ENCODE results near the gene CASZ1. TPM values are rescaled to one million over a fixed set of nuclear protein-coding genes. Genes with fewer than 3 reads are reported as not detected.
A peak's percentile ranks its signal among the peaks of the same experiment; 100 is the strongest.

Gene CASZ1
- total RNA-seq, 2 donors from 2014 or later, result 90.9 to 96.9 TPM

GRCh38 chr1:10690484-10690883, 106.0 kb downstream of the CASZ1 start:
- Histone ChIP-seq H3K27ac (peak overlapping the region; percentile 91 to 96), H3K4me1 (replicated peaks) (peaks cover 60% of the 10 kb centered on the region), H3K4me3 (no peak overlapping the region), H3K27me3 (replicated peaks; ENCODE audit: insufficient read depth) (no peaks in the 10 kb centered on the region), H3K9me3 (no peaks in the 10 kb centered on the region), H3K36me3 (no peaks in the 10 kb centered on the region)
- intact Hi-C loops (cut with DNase I), result loop anchor here (5.0 to 10.0 kb wide), 3 partner anchors 102 to 174 kb away; no protein-coding TSS in a partner anchor
- WGBS, result 90% methylated on average over 17 of the region's 17 CpGs
- TF ChIP-seq, protein P1, sequence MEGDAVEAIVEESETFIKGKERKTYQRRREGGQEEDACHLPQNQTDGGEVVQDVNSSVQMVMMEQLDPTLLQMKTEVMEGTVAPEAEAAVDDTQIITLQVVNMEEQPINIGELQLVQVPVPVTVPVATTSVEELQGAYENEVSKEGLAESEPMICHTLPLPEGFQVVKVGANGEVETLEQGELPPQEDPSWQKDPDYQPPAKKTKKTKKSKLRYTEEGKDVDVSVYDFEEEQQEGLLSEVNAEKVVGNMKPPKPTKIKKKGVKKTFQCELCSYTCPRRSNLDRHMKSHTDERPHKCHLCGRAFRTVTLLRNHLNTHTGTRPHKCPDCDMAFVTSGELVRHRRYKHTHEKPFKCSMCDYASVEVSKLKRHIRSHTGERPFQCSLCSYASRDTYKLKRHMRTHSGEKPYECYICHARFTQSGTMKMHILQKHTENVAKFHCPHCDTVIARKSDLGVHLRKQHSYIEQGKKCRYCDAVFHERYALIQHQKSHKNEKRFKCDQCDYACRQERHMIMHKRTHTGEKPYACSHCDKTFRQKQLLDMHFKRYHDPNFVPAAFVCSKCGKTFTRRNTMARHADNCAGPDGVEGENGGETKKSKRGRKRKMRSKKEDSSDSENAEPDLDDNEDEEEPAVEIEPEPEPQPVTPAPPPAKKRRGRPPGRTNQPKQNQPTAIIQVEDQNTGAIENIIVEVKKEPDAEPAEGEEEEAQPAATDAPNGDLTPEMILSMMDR (IDR thresholded peaks at IDR 0.05), result no peak
- TF ChIP-seq POLR2AphosphoS5 (IDR thresholded peaks at IDR 0.05), result no peak
- TF ChIP-seq POLR2A (IDR thresholded peaks at IDR 0.05), result no peak
- DNase-seq (ENCODE audit: low spot score), result no peak

- 81% methylated on average over 10 of the region's 10 CpGs for WGBS
- DNase-seq (ENCODE audit: low spot score), result no peak
- Histone ChIP-seq H3K4me3 (no peak overlapping the region), H3K4me1 (replicated peaks) (peaks cover 81% of the 10 kb centered on the region), H3K27me3 (replicated peaks; ENCODE audit: insufficient read depth) (no peaks in the 10 kb centered on the region), H3K9me3 (no peaks in the 10 kb centered on the region), H3K27ac (peak overlapping the region; percentile 91 to 96), H3K36me3 (no peaks in the 10 kb centered on the region)
- TF ChIP-seq POLR2A (IDR thresholded peaks at IDR 0.05), result no peak
- TF ChIP-seq, protein P1 (IDR thresholded peaks at IDR 0.05), result no peak
- TF ChIP-seq POLR2AphosphoS5 (IDR thresholded peaks at IDR 0.05), result no peak
- intact Hi-C loops (cut with DNase I), result no loop called here
Measured at GRCh38 chr1:10688409-10688786, 108.0 kb downstream of the CASZ1 start.

GRCh38 chr1:10687782-10688408, 108.6 kb downstream of the CASZ1 start:
- Histone ChIP-seq H3K27ac (peak overlapping the region; percentile 91 to 96), H3K36me3 (no peaks in the 10 kb centered on the region), H3K9me3 (no peaks in the 10 kb centered on the region), H3K27me3 (replicated peaks; ENCODE audit: insufficient read depth) (no peaks in the 10 kb centered on the region), H3K4me3 (no peak overlapping the region), H3K4me1 (replicated peaks) (peaks cover 86% of the 10 kb centered on the region)
- WGBS, result 75% methylated on average over 15 of the region's 15 CpGs
- TF ChIP-seq POLR2AphosphoS5 (IDR thresholded peaks at IDR 0.05) (no peak), POLR2A (IDR thresholded peaks at IDR 0.05) (no peak)
- TF ChIP-seq, protein P1 (IDR thresholded peaks at IDR 0.05), result no peak
- intact Hi-C loops (cut with DNase I), result no loop called here
- DNase-seq (ENCODE audit: low spot score), result no peak

GRCh38 chr1:10687251-10687651, 109.2 kb downstream of the CASZ1 start:
- no peaks in the 10 kb centered on the region for H3K36me3 ChIP-seq
- intact Hi-C loops (cut with DNase I), result no loop called here
- H3K4me3 ChIP-seq, result no peak overlapping the region
- H3K27ac ChIP-seq, result peak overlapping the region; percentile 91 to 96
- WGBS, result 65% methylated on average over 7 of the region's 7 CpGs
- no peak for TF ChIP-seq POLR2A (IDR thresholded peaks at IDR 0.05)
- no peak for TF ChIP-seq POLR2AphosphoS5 (IDR thresholded peaks at IDR 0.05)
- TF ChIP-seq, protein P1 (IDR thresholded peaks at IDR 0.05), result no peak
- H3K9me3 ChIP-seq, result no peaks in the 10 kb centered on the region
- H3K4me1 ChIP-seq (replicated peaks), result peaks cover 90% of the 10 kb centered on the region
- no peaks in the 10 kb centered on the region for H3K27me3 ChIP-seq (replicated peaks; ENCODE audit: insufficient read depth)
- no peak for DNase-seq (ENCODE audit: low spot score)

DNA sequence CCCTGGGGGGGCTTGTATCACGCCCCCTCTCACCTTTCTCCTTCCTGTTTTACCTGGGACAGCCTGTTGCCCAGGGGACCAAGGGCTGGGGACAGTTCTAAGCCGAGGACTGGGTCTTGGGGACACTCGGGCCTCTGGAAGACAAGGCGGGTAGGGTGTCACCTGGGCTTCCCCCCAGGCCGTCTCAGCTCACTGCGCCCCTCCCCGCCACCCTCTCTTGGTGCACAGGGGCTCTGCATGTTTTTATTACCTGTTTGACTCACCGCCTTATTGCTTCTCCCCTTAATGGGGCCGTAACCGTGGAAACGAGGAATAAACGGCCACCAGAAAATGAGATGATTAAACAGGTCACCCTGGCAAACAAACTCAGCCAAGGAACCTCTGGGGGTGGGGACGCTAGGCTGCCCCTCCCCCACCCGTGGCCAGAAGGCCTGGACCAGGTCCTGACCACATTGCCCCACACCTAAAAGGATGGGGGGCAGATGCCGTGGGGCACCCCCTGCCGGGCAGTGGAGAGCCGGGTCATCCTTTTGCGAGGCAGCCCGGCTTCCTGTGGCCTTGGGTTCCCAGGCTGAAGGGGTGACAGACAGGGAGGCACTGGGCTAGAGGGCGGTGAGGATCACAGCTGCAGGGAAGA, 109.9 kb downstream of the CASZ1 start:
- intact Hi-C loops (cut with DNase I), result no loop called here
- H3K27me3 ChIP-seq (replicated peaks; ENCODE audit: insufficient read depth), result no peaks in the 10 kb centered on the region
- no peaks in the 10 kb centered on the region for H3K36me3 ChIP-seq
- H3K4me3 ChIP-seq, result no peak overlapping the region
- TF ChIP-seq, protein P1 (IDR thresholded peaks at IDR 0.05), result no peak
- TF ChIP-seq POLR2A (IDR thresholded peaks at IDR 0.05) (no peak), POLR2AphosphoS5 (IDR thresholded peaks at IDR 0.05) (no peak)
- H3K4me1 ChIP-seq (replicated peaks), result peaks cover 90% of the 10 kb centered on the region
- no peak for DNase-seq (ENCODE audit: low spot score)
- no peaks in the 10 kb centered on the region for H3K9me3 ChIP-seq
- 44% methylated on average over 20 of the region's 20 CpGs for WGBS
- peak overlapping the region; percentile 91 to 96 for H3K27ac ChIP-seq
